ENCODE results near the gene ZSWIM8.

DNA sequence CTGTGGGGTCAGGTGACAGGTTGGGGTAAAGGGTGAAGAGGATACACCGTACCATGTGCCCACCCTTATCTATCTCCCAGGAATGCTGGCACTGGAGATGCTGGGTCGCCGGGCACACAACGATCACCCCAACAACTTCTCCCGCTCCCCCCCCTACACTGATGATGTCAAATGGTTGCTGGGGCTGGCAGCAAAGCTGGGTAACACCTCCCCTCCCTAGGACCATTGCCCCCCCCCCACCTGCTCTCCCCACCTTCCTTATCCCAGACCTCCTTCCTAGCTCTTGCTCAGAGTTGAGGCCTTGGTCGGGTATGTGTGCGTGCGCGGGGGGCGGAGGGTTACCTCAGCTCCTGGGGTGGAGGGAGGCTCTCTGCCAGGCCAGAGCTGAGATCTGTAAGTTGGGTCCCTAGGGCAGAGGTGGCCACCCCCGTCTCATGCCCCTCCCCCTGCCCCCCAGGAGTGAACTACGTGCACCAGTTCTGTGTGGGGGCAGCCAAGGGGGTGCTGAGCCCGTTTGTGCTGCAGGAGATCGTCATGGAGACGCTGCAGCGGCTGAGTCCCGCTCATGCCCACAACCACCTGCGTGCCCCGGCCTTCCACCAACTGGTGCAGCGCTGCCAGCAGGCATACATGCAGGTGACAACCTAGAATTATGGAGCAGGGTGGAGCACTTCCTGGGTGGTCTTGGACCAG lies 15.3 kb downstream of the ZSWIM8 start:
- TF ChIP-seq, protein P1, sequence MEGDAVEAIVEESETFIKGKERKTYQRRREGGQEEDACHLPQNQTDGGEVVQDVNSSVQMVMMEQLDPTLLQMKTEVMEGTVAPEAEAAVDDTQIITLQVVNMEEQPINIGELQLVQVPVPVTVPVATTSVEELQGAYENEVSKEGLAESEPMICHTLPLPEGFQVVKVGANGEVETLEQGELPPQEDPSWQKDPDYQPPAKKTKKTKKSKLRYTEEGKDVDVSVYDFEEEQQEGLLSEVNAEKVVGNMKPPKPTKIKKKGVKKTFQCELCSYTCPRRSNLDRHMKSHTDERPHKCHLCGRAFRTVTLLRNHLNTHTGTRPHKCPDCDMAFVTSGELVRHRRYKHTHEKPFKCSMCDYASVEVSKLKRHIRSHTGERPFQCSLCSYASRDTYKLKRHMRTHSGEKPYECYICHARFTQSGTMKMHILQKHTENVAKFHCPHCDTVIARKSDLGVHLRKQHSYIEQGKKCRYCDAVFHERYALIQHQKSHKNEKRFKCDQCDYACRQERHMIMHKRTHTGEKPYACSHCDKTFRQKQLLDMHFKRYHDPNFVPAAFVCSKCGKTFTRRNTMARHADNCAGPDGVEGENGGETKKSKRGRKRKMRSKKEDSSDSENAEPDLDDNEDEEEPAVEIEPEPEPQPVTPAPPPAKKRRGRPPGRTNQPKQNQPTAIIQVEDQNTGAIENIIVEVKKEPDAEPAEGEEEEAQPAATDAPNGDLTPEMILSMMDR (IDR thresholded peaks at IDR 0.05; ENCODE audit: poor library complexity), result no peak
- no peak for TF ChIP-seq EZH2phosphoT487 (IDR thresholded peaks at IDR 0.05; ENCODE audit: low read depth, severe bottlenecking, unreplicated experiment)

Data from hepatocyte (in vitro differentiated cells).